ENCODE measurements around the gene BMPR1A. TPM values are rescaled to one million over a fixed set of nuclear protein-coding genes. Genes with fewer than 3 reads are reported as not detected.

The BMPR1A gene
- total and polyA plus RNA-seq, 4 donors: 2.2 to 16.0 (median 8.9) TPM

- H3K9ac ChIP-seq (ENCODE audit: low read depth in 1 of 2, low read length in 2 of 2): no peak overlapping the region
- no peaks in the 10 kb centered on the region for H3K9me3 ChIP-seq (ENCODE audit: control insufficient read depth in 4 of 4, low read length in 3 of 4)
- H3K36me3 ChIP-seq (ENCODE audit: control insufficient read depth in 4 of 4, insufficient read depth in 3 of 4, low read depth in 1 of 4, low read length in 3 of 4): no peaks in the 10 kb centered on the region
- H3K4me3 ChIP-seq (ENCODE audit: low read depth in 1 of 3, low read length in 3 of 3): no peak overlapping the region
- no peak overlapping the region for H3K27ac ChIP-seq (ENCODE audit: low read depth in 1 of 2, low read length in 2 of 2)
- H3K27me3 ChIP-seq (ENCODE audit: control insufficient read depth in 4 of 4, insufficient read depth in 4 of 4, low read length in 3 of 4): no peaks in the 10 kb centered on the region
- TF ChIP-seq REST (IDR thresholded peaks at IDR 0.05) (no peak), HNF4A (conservative IDR thresholded peaks at IDR 0.05) (no peak), MAX (IDR thresholded peaks at IDR 0.05) (no peak), FOXA2 (IDR thresholded peaks at IDR 0.05) (no peak), TAF1 (conservative IDR thresholded peaks at IDR 0.05) (no peak)
- no peaks in the 10 kb centered on the region for H3K4me1 ChIP-seq (ENCODE audit: control insufficient read depth in 4 of 4, insufficient read depth in 4 of 4, low read length in 3 of 4)
- DNase-seq (ENCODE audit: low spot score): no peak
- WGBS: 96% methylated on average over 1 of the region's 1 CpG
Observed at GRCh38 chr10:86858011-86858410, 101.6 kb downstream of the BMPR1A start.

GRCh38 chr10:86861351-86861750 is 104.9 kb downstream of the BMPR1A start:
- WGBS: 88% methylated on average over 1 of the region's 1 CpG
- H3K36me3 ChIP-seq (ENCODE audit: control insufficient read depth in 4 of 4, insufficient read depth in 3 of 4, low read depth in 1 of 4, low read length in 3 of 4): no peaks in the 10 kb centered on the region
- no peaks in the 10 kb centered on the region for H3K27me3 ChIP-seq (ENCODE audit: control insufficient read depth in 4 of 4, insufficient read depth in 4 of 4, low read length in 3 of 4)
- H3K4me3 ChIP-seq (ENCODE audit: low read depth in 1 of 3, low read length in 3 of 3): no peak overlapping the region
- no peak for TF ChIP-seq YY1 (IDR thresholded peaks at IDR 0.05)
- TF ChIP-seq ATF3 (IDR thresholded peaks at IDR 0.05): no peak
- no peak for TF ChIP-seq RXRA (IDR thresholded peaks at IDR 0.05)
- TF ChIP-seq NR2F2 (IDR thresholded peaks at IDR 0.05): no peak
- TF ChIP-seq REST (IDR thresholded peaks at IDR 0.05): no peak
- TF ChIP-seq HNF4G (IDR thresholded peaks at IDR 0.05): no peak
- TF ChIP-seq MAX (IDR thresholded peaks at IDR 0.05): no peak
- TF ChIP-seq GABPA (IDR thresholded peaks at IDR 0.05 in 1 of 2, conservative IDR thresholded peaks at IDR 0.05 in 1 of 2): no peak
- no peak for TF ChIP-seq TAF1 (conservative IDR thresholded peaks at IDR 0.05)
- no peak for TF ChIP-seq CTCF (IDR thresholded peaks at IDR 0.05; ENCODE audit: low read depth, low read length, missing input control)
- no peak for TF ChIP-seq EGR1 (IDR thresholded peaks at IDR 0.05; ENCODE audit: low read depth in 2 of 2)
- TF ChIP-seq HNF4A (conservative IDR thresholded peaks at IDR 0.05): no peak
- TF ChIP-seq SP1 (IDR thresholded peaks at IDR 0.05): no peak
- TF ChIP-seq RAD21 (IDR thresholded peaks at IDR 0.05): no peak
- no peak for TF ChIP-seq FOXA1 (IDR thresholded peaks at IDR 0.05)
- TF ChIP-seq ZBTB33 (IDR thresholded peaks at IDR 0.05): no peak
- no peak for TF ChIP-seq JUND (IDR thresholded peaks at IDR 0.05)
- TF ChIP-seq FOXA2 (IDR thresholded peaks at IDR 0.05): no peak
- H3K9me3 ChIP-seq (ENCODE audit: control insufficient read depth in 4 of 4, low read length in 3 of 4): no peaks in the 10 kb centered on the region
- no peaks in the 10 kb centered on the region for H3K4me1 ChIP-seq (ENCODE audit: control insufficient read depth in 4 of 4, insufficient read depth in 4 of 4, low read length in 3 of 4)
- no peak overlapping the region for H3K9ac ChIP-seq (ENCODE audit: low read depth in 1 of 2, low read length in 2 of 2)
- no peak for DNase-seq (ENCODE audit: low spot score)
- H3K27ac ChIP-seq (ENCODE audit: low read depth in 1 of 2, low read length in 2 of 2): no peak overlapping the region
